ENCODE results near the gene VSTM1.
A peak's percentile ranks its signal among the peaks of the same experiment; 100 is the strongest.

The VSTM1 gene

GRCh38 chr19:54009440-54009839 lies 54.3 kb downstream of the VSTM1 start:
- DNase-seq = no peak

GRCh38 chr19:54002495-54003315 lies 61.0 kb downstream of the VSTM1 start:
- DNase-seq = no peak

GRCh38 chr19:54001496-54001895 lies 62.2 kb downstream of the VSTM1 start:
- DNase-seq = no peak

- DNase-seq = no peak
Measured at GRCh38 chr19:53999694-54000093, 64.0 kb downstream of the VSTM1 start.

GRCh38 chr19:53998223-53998622 lies 65.5 kb downstream of the VSTM1 start:
- no peak for DNase-seq

GRCh38 chr19:53994811-53995210 lies 68.9 kb downstream of the VSTM1 start:
- DNase-seq = no peak

- no peak for DNase-seq
Measured at GRCh38 chr19:53993448-53993847, 70.2 kb downstream of the VSTM1 start.

- no peak for DNase-seq
Measured at GRCh38 chr19:53992815-53993214, 70.9 kb downstream of the VSTM1 start.

- no peak for DNase-seq
Measured at GRCh38 chr19:53992211-53992610, 71.5 kb downstream of the VSTM1 start.

GRCh38 chr19:53991224-53992113 lies 72.2 kb downstream of the VSTM1 start, which contains the start of gene CACNG6:
TSS of gene CACNG6 (plus strand) at chr19:53991637. CDS start at chr19:53992878, 1,241 bp downstream.
- DNase-seq = peak; percentile 9
